HEK293 (cell line): ENCODE results near the gene PTGES.
A peak's percentile ranks its signal among the peaks of the same experiment; 100 is the strongest.

ENCODE experiments used
- CTCF ChIA-PET: fragments of 350-600 bp; formaldehyde crosslinking; extraction: SDS; loops from one replicate; lab custom pipeline; 2021; ENCODE audit warnings: antibody characterized with exemption; lab: Yijun Ruan, JAX
- POLR2A ChIA-PET: fragments of 300-600 bp; formaldehyde crosslinking; extraction: SDS; loops from one replicate; lab custom pipeline; 2020; ENCODE audit warnings: antibody characterized with exemption, inconsistent platforms; lab: Yijun Ruan, JAX
- H3K27ac ChIP-seq: fragments of 200-500 bp; sonication (Bioruptor generic); 2 replicates; pipeline ENCODE4 v1.5.1; 2014; ENCODE audit warnings: low read depth, low read length, control low read depth, inconsistent platforms; ENCODE audit errors: extremely low read depth
- H3K36me3 ChIP-seq, 2 experiments: fragments of 200-500 bp in 1 of 2; sonication (Bioruptor generic) in 1 of 2; 1 replicate in 1 of 2; 2 replicates in 1 of 2; pipeline ENCODE4 v1.5.1; 2014 to 2017; ENCODE audit warnings: inconsistent platforms in 2 of 2, low read length in 2 of 2; ENCODE audit not compliant: control insufficient read depth in 2 of 2, insufficient read depth in 1 of 2
- H3K4me1 ChIP-seq: fragments of 200-500 bp; sonication (Bioruptor generic); 2 replicates; pipeline ENCODE4 v1.5.1; 2014; ENCODE audit warnings: mild to moderate bottlenecking, low read length, inconsistent platforms; ENCODE audit not compliant: control insufficient read depth, insufficient read depth
- H3K4me3 ChIP-seq: 2 replicates; pipeline ENCODE4 v1.5.1; 2011; ENCODE audit warnings: low read depth, mild to moderate bottlenecking, control low read depth, low read length, moderate library complexity
- H3K9me3 ChIP-seq: fragments of 200-500 bp; sonication (Bioruptor generic); 2 replicates; pipeline ENCODE4 v1.5.1; 2014; ENCODE audit warnings: low read depth, low read length, inconsistent platforms; ENCODE audit not compliant: control insufficient read depth, insufficient read depth
- EGR2 ChIP-seq: fragments of 450-650 bp; formaldehyde crosslinking; IDR thresholded peaks from 2 replicates; pipeline ENCODE4 v1.5.1; 2016; ENCODE audit warnings: low read depth, missing biosample characterization, missing genetic modification characterization
- KLF17 ChIP-seq: fragments of 450-650 bp; formaldehyde crosslinking; IDR thresholded peaks from 2 replicates; pipeline ENCODE4 v1.5.1; 2016; ENCODE audit warnings: missing biosample characterization, missing genetic modification characterization
- RBAK ChIP-seq: fragments of 450-650 bp; formaldehyde crosslinking; IDR thresholded peaks from 2 replicates; pipeline ENCODE4 v1.5.1; 2016; ENCODE audit warnings: missing biosample characterization, missing genetic modification characterization
- ZFHX2 ChIP-seq: fragments of 450-650 bp; formaldehyde crosslinking; conservative IDR thresholded peaks from 2 replicates; pipeline ENCODE4 v1.5.1; 2016; ENCODE audit warnings: missing biosample characterization, missing genetic modification characterization
- ZNF202 ChIP-seq: fragments of 450-650 bp; formaldehyde crosslinking; IDR thresholded peaks from 2 replicates; pipeline ENCODE4 v1.5.1; 2016; ENCODE audit warnings: missing biosample characterization, missing genetic modification characterization, borderline replicate concordance
- ZNF239 ChIP-seq: fragments of 450-650 bp; formaldehyde crosslinking; IDR thresholded peaks from 2 replicates; pipeline ENCODE4 v1.5.1; 2016; ENCODE audit warnings: missing biosample characterization, missing genetic modification characterization
- ZNF449 ChIP-seq: fragments of 450-650 bp; formaldehyde crosslinking; IDR thresholded peaks from 2 replicates; pipeline ENCODE4 v1.5.1; 2017; ENCODE audit warnings: missing biosample characterization, mild to moderate bottlenecking, missing genetic modification characterization, moderate library complexity
- ZNF521 ChIP-seq: fragments of 450-650 bp; formaldehyde crosslinking; IDR thresholded peaks from 2 replicates; pipeline ENCODE4 v1.5.1; 2017; ENCODE audit warnings: missing biosample characterization, mild to moderate bottlenecking, missing genetic modification characterization
- ZNF530 ChIP-seq: fragments of 450-650 bp; formaldehyde crosslinking; IDR thresholded peaks from 2 replicates; pipeline ENCODE4 v1.5.1; 2016; ENCODE audit warnings: low read depth, missing biosample characterization, missing genetic modification characterization
- ZNF600 ChIP-seq: fragments of 450-650 bp; formaldehyde crosslinking; IDR thresholded peaks from 2 replicates; pipeline ENCODE4 v1.5.1; 2016; ENCODE audit warnings: missing biosample characterization, missing genetic modification characterization
- ZNF639 ChIP-seq: fragments of 450-650 bp; formaldehyde crosslinking; IDR thresholded peaks from 2 replicates; pipeline ENCODE4 v1.5.1; 2016; ENCODE audit warnings: missing biosample characterization, missing genetic modification characterization
- ZNF704 ChIP-seq: fragments of 450-650 bp; formaldehyde crosslinking; IDR thresholded peaks from 2 replicates; pipeline ENCODE4 v1.5.1; 2016; ENCODE audit warnings: missing biosample characterization, missing genetic modification characterization
- TF ChIP-seq, protein P1 (sequence below): fragments of 450-650 bp; formaldehyde crosslinking; IDR thresholded peaks from 2 replicates; pipeline ENCODE4 v1.5.1; 2017; ENCODE audit warnings: missing biosample characterization, missing genetic modification characterization
- TF ChIP-seq, protein P2 (sequence below): fragments of 450-650 bp; formaldehyde crosslinking; IDR thresholded peaks from 2 replicates; pipeline ENCODE4; 2016; ENCODE audit warnings: missing biosample characterization, missing genetic modification characterization

The PTGES gene

GRCh38 chr9:129701054-129701453, 51.8 kb downstream of the PTGES start:
- Histone ChIP-seq H3K27ac (no peak overlapping the region), H3K4me3 (no peak overlapping the region), H3K36me3 (no peaks in the 10 kb centered on the region), H3K4me1 (no peaks in the 10 kb centered on the region; the same call in 1 of the 2 replicates), H3K9me3 (no peaks in the 10 kb centered on the region)
- ChIA-PET CTCF (interaction anchor here (4.3 kb wide), 1 partner anchor 25 kb away, joined by 20 read pairs; no protein-coding TSS in a partner anchor), POLR2A (no interaction called here)
- no peak for TF ChIP-seq ZNF639

GRCh38 chr9:129698254-129698757, 54.5 kb downstream of the PTGES start:
- ChIA-PET CTCF (interaction anchor here (0.6 to 4.3 kb wide), 2 partner anchors 28 to 145 kb away, joined by 3 to 20 read pairs; no protein-coding TSS in a partner anchor), POLR2A (interaction anchor here (1.4 kb wide), 1 partner anchor 23 kb away, joined by 3 read pairs; no protein-coding TSS in a partner anchor)
- Histone ChIP-seq H3K4me3 (no peak overlapping the region), H3K4me1 (no peaks in the 10 kb centered on the region; the same call in 1 of the 2 replicates), H3K27ac (0 out of 2 replicates have a peak overlapping the region, but pooled peaks have one; percentile 69), H3K9me3 (no peaks in the 10 kb centered on the region), H3K36me3 (no peaks in the 10 kb centered on the region)
- TF ChIP-seq ZFHX2 (peak; percentile 64), EGR2 (tag by site-specific recombination) (peak; percentile 67), ZNF530 (no peak), KLF17 (no peak), RBAK (tag by site-specific recombination) (no peak), ZNF239 (tag by site-specific recombination) (no peak), ZNF600 (tag by site-specific recombination) (no peak), ZNF449 (tag by site-specific recombination) (peak; percentile 25; the same call in 1 of the 2 replicates), ZNF202 (tag by site-specific recombination) (no peak), ZNF704 (no peak), ZNF521 (tag by site-specific recombination) (no peak)
- TF ChIP-seq, protein P1, sequence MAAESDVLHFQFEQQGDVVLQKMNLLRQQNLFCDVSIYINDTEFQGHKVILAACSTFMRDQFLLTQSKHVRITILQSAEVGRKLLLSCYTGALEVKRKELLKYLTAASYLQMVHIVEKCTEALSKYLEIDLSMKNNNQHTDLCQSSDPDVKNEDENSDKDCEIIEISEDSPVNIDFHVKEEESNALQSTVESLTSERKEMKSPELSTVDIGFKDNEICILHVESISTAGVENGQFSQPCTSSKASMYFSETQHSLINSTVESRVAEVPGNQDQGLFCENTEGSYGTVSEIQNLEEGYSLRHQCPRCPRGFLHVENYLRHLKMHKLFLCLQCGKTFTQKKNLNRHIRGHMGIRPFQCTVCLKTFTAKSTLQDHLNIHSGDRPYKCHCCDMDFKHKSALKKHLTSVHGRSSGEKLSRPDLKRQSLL (tag by site-specific recombination), result no peak
- TF ChIP-seq, protein P2, sequence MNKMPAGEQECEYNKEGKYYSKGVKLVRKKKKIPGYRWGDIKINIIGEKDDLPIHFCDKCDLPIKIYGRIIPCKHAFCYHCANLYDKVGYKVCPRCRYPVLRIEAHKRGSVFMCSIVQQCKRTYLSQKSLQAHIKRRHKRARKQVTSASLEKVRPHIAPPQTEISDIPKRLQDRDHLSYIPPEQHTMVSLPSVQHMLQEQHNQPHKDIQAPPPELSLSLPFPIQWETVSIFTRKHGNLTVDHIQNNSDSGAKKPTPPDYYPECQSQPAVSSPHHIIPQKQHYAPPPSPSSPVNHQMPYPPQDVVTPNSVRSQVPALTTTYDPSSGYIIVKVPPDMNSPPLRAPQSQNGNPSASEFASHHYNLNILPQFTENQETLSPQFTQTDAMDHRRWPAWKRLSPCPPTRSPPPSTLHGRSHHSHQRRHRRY (tag by site-specific recombination), result no peak
